Islet precursor cell (in vitro differentiated cells): ENCODE results near the gene GPD1L.

Experiments
- DNase-seq: peaks from one replicate; pipeline ENCODE4 v3.0.0-alpha.2; 2018

Gene GPD1L

GRCh38 chr3:32140943-32141342 lies 34.5 kb downstream of the GPD1L start:
- no peak for DNase-seq

- DNase-seq: peak; percentile 73
These were observed 37.7 kb downstream of the GPD1L start for GRCh38 chr3:32143849-32144757.

GRCh38 chr3:32146746-32147211 lies 40.4 kb downstream of the GPD1L start:
- DNase-seq: peak; percentile 66

DNA sequence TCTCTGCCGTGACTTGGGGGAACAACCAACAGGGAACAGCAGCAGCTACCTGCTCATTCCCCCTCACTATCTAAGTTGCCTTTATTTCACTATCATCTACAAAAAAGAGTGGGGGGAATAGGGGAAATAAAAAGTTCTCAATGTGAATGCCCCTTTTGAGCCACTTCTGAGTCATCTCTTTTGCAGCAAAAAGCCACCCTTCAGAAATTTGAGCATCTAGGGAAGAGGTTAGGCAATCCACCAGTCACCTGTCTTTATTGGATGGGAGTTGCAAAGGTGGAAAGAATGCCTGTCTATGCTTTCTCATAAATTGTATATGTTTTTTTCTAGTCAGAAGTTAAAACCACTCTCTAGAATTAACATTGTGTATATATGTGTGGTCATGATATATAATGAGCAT lies 41.1 kb downstream of the GPD1L start:
- no peak for DNase-seq

DNA sequence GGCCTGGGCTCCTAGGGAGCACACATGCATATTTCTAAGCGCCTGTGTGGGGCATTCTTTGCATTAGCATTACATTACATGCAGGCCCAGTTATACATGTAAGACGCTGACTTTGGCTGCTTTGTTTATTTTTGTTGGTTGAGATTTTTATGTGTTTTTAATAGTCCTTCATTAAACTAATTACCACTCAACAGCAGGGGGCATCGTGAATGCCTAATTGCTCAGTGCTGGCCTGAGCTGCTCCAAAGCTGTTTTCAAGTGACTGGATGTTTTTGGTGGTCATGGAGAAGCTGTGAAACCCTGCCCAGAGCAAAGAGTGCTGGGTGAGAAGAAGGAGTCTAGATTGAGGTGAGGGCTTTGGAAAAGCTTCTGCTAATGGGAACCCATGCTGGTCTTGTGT lies 41.5 kb downstream of the GPD1L start:
- no peak for DNase-seq

- DNase-seq: no peak
These were observed 41.9 kb downstream of the GPD1L start for GRCh38 chr3:32148351-32148750.

DNA sequence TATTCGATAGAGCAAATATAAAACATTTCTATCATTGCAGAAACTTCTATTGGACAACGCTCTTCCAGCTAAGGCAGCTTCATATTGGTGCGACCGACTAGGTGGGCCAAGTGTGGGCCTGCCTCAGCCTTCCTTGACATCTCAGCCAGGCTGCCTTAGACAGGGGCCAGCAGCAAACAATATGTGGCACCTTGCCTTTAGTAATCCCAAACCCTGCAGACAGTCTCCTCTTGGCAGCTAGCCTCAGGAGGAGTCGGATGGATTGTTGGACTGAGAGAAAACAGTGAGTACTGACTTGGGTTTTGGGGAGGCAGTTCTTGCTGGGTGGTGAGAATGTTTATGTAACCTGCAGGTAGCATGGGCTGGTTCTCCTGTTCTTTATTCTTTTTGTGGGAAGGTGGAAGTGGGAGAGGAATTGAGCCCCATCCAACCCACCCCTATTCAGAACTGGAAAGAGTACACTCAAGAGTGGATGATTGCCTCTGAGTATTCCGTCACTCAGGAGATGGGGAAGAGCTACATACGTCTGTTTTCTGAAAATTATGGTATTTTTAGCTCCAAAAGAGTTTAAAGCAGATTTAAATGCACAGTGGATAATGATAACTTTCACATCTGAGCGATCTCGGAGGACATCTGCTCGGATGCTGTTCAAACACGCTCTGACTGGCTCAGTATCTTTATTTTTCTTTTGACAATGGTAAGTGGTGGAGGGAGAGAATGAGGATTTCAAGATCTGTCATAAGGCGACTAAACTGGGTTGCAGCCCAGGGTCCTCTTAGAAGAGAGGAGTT lies 47.2 kb downstream of the GPD1L start:
- DNase-seq: no peak

DNA sequence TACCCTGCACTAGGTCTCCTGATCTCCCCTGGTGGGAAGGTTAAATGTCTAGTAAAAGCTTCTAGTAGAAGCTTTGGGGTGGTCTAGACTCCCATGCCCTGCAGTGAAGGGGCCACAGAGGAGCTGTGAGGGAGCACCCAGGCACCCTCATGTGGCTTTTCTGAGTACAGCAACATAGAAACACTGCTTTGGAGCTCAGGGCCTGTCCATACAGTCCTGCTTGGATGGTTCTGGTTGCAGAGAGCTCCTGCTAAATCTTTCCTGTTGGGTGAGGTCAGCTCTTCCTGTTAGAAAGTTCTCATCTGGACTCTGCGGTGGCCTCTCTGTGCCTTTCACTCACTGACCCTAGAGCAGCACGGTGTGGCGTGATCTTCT lies 47.8 kb downstream of the GPD1L start:
- DNase-seq: peak; percentile 68

DNA sequence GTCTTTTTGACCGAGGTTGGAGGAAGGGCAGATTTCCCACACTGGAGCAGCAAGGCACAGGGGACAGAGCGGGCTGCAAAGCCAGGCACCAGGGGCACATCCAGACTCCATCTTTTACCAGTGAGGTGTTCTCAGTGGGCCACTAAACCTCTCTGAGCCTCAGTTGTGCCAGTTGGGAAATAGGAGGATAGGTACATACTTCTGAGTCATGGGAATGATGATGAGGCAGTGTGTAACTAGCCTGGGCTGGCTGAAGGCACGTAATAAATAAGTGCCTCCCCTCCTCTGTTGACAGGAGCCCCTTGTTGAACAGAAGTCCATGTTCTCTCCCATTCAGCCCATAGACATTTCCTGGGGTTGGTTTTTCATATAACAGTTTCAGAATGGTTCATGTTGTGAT lies 48.7 kb downstream of the GPD1L start:
- no peak for DNase-seq

DNA sequence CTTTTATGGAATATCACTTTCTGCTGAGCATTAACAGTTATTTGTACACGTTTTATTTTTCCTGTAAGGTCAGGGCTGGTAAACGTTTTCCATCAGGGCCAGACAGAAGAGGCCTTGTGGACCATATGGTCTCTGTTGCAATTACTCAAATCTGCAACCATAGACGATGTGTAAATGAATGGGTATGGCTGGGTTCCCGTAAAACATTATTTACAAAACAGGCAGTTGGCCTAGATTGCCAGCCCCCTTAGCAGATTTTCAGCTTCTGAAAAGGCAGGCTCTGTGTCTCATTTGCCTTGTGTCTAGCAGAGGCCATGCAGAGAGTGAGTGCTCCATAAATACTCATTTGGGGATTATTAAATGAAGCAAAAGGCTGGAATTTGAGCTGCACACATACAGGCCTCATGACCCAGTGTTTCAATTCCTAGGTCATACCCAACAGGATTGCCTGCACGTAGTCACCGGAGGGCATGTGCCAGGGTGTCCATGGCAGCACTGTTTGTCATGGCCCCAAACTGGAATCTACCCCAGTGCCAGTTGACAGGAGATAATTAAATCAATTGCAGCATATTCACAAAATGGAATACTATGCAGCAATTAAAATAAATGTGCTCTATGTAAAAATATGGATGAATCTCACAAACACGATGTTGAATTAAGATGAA lies 51.3 kb downstream of the GPD1L start:
- no peak for DNase-seq

GRCh38 chr3:32160706-32161214 lies 54.3 kb downstream of the GPD1L start:
- DNase-seq: no peak

GRCh38 chr3:32165442-32165841 lies 59.0 kb downstream of the GPD1L start:
- no peak for DNase-seq

GRCh38 chr3:32166654-32167053 lies 60.2 kb downstream of the GPD1L start:
- no peak for DNase-seq

DNA sequence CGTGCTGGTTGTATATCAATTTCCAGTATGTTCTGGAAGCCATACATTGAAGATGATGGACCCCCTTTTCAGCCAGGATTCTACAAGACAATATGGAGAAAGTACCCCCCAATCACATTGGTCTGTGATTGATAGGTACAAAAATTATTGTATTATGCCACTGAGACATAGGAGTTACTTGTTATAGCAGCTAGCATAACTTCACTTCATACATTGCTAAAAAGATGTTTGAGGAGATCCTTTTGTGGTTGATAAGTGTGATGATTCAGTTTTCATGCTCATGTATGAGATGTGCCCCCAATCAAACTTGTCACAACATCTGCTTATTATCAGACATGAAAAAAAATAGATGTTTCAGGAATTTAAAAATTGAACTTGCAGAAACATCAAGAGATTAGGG lies 66.0 kb downstream of the GPD1L start:
- DNase-seq: no peak

DNA sequence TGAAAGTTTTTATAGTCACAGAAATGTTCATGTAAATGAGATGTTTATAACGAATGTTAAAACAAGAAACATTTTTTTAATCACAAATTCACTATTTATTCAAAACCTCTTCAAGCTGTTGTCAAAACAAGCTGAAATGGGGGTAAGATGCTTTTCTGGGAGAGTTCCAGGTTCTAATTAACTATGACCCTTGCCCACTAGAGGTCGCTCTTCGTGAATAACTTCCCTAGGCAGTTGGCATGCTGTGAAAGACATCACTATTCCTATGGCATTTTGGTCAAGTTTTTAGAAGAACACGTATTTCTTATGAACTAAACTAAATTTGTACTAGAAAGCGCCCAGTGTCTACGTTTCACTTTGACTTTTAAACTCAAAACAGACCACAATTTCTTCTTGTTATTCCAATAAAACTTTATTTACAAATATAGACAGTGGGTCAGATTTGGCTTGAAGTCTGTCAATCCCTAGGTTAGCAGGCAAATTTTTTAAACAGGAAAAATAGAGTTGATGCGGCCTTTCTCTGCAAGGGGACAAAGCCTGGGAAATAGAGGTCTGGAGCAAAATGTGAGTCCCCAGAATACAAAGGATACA lies 69.3 kb downstream of the GPD1L start:
- no peak for DNase-seq

DNA sequence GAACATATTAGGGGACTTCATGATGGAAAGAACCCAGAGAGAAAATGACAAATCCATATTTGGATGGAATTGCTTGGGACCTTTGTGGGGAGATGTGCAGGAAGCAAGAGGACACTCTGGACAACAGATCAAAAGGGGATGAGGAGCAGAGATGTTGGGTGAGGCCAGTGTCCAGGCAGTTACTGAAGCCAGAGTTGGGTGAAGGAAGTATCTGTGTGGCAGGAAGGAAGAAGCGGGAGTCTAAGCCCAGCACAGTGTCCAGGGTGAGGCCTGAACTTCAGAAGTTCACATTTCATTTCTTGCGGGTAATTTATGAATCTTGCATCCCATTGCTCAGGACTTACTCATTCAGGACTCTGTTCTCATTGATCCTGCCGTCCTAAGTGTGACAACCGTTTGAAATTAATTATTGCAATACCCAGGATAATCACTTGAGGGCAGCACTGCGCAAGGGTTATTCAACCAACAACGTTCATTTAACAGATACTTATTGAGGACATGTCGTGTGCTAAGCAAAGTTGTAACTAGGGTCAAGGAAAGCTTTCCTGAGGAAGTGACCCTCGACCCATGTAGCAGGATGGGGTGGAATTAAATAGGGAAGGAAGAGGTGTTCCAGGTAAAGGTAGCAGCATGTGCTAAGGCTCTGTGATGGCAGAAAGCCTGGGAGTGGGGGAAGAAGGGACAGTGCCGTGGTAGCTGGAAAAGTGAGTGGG lies 70.7 kb downstream of the GPD1L start:
- peak; percentile 74 for DNase-seq

GRCh38 chr3:32177702-32178198 lies 71.3 kb downstream of the GPD1L start:
- DNase-seq: peak; percentile 90

DNA sequence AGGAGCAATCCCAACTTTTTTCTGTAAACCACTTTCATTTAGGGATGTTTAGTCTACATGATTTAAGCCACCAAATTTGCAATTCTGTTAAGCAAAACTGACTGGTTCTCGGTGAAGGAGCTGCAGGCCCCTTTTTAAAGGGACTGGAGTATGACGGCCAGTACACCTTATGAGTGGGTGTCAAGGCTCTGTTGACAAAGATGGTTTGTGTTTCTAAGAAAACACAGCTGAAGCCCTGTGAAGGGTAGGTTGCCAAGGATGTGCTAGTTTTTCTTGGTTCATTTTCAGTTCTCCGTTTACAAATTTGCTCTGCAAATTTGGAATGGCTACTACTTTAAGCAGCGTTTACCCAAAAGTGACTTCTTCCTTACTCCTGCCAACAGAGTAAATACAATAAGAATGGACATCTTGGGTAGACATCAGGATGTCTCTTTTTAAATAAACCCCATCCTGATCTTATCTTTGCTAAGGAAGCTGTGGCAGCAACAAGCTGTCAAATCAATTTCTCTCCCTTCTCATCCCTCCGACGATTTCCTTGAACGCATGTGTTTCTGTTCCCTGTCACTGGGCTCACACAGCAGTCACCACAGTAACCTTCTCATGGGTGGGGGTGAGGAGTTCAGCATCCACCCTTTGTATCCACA lies 73.8 kb downstream of the GPD1L start:
- no peak for DNase-seq

- DNase-seq: no peak
These were observed 74.9 kb downstream of the GPD1L start for GRCh38 chr3:32181365-32181764.

DNA sequence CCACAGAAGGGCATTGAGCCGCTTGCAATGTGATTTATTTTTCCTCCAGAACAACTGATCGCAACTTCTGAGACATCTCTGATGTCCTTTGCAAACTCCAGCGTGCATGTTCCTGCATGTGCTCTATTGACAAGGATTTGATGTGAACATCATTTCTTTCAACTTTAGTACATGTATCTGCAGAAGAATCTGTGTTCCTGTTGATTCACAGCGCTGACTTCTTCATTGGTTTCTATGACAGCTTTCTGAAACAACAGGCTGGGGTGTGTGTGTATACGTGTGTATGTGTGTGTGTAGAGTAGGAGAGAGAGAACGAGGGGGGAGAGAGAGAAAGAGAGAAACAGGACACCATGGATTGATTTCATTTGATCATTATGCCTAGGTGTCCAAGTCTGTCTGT lies 75.4 kb downstream of the GPD1L start:
- DNase-seq: no peak

DNA sequence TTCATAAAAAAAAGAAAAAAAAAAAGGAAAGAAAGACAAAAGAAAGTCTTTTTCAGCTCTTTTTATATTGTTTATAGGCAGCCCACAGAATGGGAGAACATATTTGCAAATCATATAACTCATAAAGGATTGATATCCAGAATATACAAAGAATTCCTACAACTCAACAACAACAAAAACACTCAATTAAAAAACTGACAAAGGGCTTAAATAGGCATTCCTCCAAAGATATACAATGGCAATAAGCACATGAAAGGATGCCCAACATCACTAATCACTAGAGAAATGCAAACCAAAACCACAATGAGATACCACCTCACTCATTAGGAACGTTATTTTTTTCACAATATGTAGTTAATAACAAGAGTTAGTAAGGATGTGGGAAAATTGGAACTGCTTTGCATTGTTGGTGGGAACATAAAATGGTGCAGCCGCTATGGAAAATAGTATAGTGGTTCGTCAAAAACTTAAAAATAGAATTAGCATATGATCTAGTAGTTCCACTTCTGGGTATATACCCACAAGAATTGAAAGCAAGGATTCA lies 77.8 kb downstream of the GPD1L start:
- no peak for DNase-seq
